Testis (tissue), 2 donors: ENCODE data around the gene RNF157.
"Not testable (repeated sequence)": the region's sequence is repeated elsewhere in the genome, so short reads cannot be mapped to it uniquely, and the experiment has no call there.

ENCODE experiments used
- CTCF ChIP-seq, 3 experiments: fragments of 450-650 bp in 2 of 3; fragments of 200-600 bp in 1 of 3; sonication (generic) in 1 of 3; IDR thresholded peaks; one replicate each; pipeline ENCODE4 v1.5.1; 2016 to 2019; ENCODE audit warnings: antibody characterized with exemption in 3 of 3, mild to moderate bottlenecking in 2 of 3, moderate library complexity in 1 of 3
- POLR2A ChIP-seq: fragments of 450-650 bp; IDR thresholded peaks from one replicate; pipeline ENCODE4 v1.6.1; 2017; ENCODE audit warnings: antibody characterized with exemption, mild to moderate bottlenecking, moderate library complexity

- not testable (repeated sequence) for TF ChIP-seq CTCF (IDR thresholded peaks at IDR 0.05); POLR2A
Measured at GRCh38 chr17:76244721-76245120, 4.4 kb upstream of the RNF157 start.
